ENCODE data around the gene ZBTB40.

Gene ZBTB40

GRCh38 chr1:22420455-22421053 is 31.1 kb upstream of the ZBTB40 start:
- DNase-seq (ENCODE audit: low read depth in 2 of 2, low spot score in 1 of 2): peak in 1 of 2 donors; percentile 7

- DNase-seq (ENCODE audit: low read depth in 2 of 2, low spot score in 1 of 2): no peak
These were observed 24.9 kb upstream of the ZBTB40 start for GRCh38 chr1:22426781-22427180.

- no peak for DNase-seq (ENCODE audit: low read depth in 2 of 2, low spot score in 1 of 2)
These were observed 23.0 kb upstream of the ZBTB40 start for GRCh38 chr1:22428672-22429071.

- DNase-seq (ENCODE audit: low read depth in 2 of 2, low spot score in 1 of 2): no peak
These were observed 19.7 kb upstream of the ZBTB40 start for GRCh38 chr1:22431965-22432364.

GRCh38 chr1:22434717-22435116 is 16.9 kb upstream of the ZBTB40 start:
- DNase-seq (ENCODE audit: low read depth in 2 of 2, low spot score in 1 of 2): no peak

- DNase-seq (ENCODE audit: low read depth in 2 of 2, low spot score in 1 of 2): no peak
These were observed 14.7 kb upstream of the ZBTB40 start for GRCh38 chr1:22436948-22437347.

- no peak for DNase-seq (ENCODE audit: low read depth in 2 of 2, low spot score in 1 of 2)
These were observed 14.1 kb upstream of the ZBTB40 start for GRCh38 chr1:22437573-22437972.

GRCh38 chr1:22440582-22440981 is 11.1 kb upstream of the ZBTB40 start:
- DNase-seq (ENCODE audit: low read depth in 2 of 2, low spot score in 1 of 2): no peak

GRCh38 chr1:22442212-22442894 is 9.3 kb upstream of the ZBTB40 start:
- DNase-seq (ENCODE audit: low read depth in 2 of 2, low spot score in 1 of 2): no peak

GRCh38 chr1:22443332-22443731 is 8.3 kb upstream of the ZBTB40 start:
- no peak for DNase-seq (ENCODE audit: low read depth in 2 of 2, low spot score in 1 of 2)

- no peak for DNase-seq (ENCODE audit: low read depth in 2 of 2, low spot score in 1 of 2)
These were observed 6.8 kb upstream of the ZBTB40 start for GRCh38 chr1:22444856-22445255.

- DNase-seq (ENCODE audit: low read depth in 2 of 2, low spot score in 1 of 2): no peak
These were observed 4.0 kb upstream of the ZBTB40 start for GRCh38 chr1:22447621-22448111.

GRCh38 chr1:22449636-22450035 is 2.0 kb upstream of the ZBTB40 start:
- DNase-seq (ENCODE audit: low read depth in 2 of 2, low spot score in 1 of 2): no peak

- DNase-seq (ENCODE audit: low read depth in 2 of 2, low spot score in 1 of 2): no peak
These were observed 1.2 kb upstream of the ZBTB40 start for GRCh38 chr1:22450351-22451021.

GRCh38 chr1:22452481-22452957 is 868 bp downstream of the ZBTB40 start:
- no peak for DNase-seq (ENCODE audit: low read depth in 2 of 2, low spot score in 1 of 2)

GRCh38 chr1:22453181-22453580 is 1.5 kb downstream of the ZBTB40 start:
- no peak for DNase-seq (ENCODE audit: low read depth in 2 of 2, low spot score in 1 of 2)

GRCh38 chr1:22454476-22455056 is 2.9 kb downstream of the ZBTB40 start:
- DNase-seq (ENCODE audit: low read depth in 2 of 2, low spot score in 1 of 2): no peak

- DNase-seq (ENCODE audit: low read depth in 2 of 2, low spot score in 1 of 2): no peak
These were observed 5.7 kb downstream of the ZBTB40 start for GRCh38 chr1:22457345-22457744.

- DNase-seq (ENCODE audit: low read depth in 2 of 2, low spot score in 1 of 2): no peak
These were observed 6.2 kb downstream of the ZBTB40 start for GRCh38 chr1:22457836-22458235.

GRCh38 chr1:22461100-22461499 is 9.4 kb downstream of the ZBTB40 start:
- no peak for DNase-seq (ENCODE audit: low read depth in 2 of 2, low spot score in 1 of 2)

GRCh38 chr1:22461678-22462527 is 10.3 kb downstream of the ZBTB40 start:
- no peak for DNase-seq (ENCODE audit: low read depth in 2 of 2, low spot score in 1 of 2)
